H1 (cell line): ENCODE results near the gene PPIA. TPM values are rescaled to one million over a fixed set of nuclear protein-coding genes. Genes with fewer than 3 reads are reported as not detected.

Experiments used
- CTCF ChIA-PET: fragments of 300-600 bp; sonication (Branson Sonifier 250); formaldehyde crosslinking; loops from one replicate; lab custom pipeline; 2021; ENCODE audit not compliant: partially characterized antibody; lab: Charles Lee
- POLR2A ChIA-PET: fragments of 300-600 bp; sonication (Branson Sonifier 250); formaldehyde crosslinking; loops from one replicate; lab custom pipeline; 2021; ENCODE audit warnings: inconsistent platforms; ENCODE audit not compliant: partially characterized antibody; lab: Charles Lee
- DNase-seq, 2 experiments: peaks; one replicate each; pipeline versions ENCODE4 v3.0.0 to v3.0.0-alpha.2; 2010 to 2022; ENCODE audit warnings: low spot score in 2 of 2, low read depth in 1 of 2, mixed read lengths in 1 of 2
- FAIRE-seq: peaks from 2 replicates; lab custom pipeline; 2011; peaks lifted over from hg19 to GRCh38; lab: Jason Lieb, UNC
- H2AFZ ChIP-seq: 2 replicates; pipeline ENCODE4 v1.8.1; 2012; ENCODE audit warnings: low read length, inconsistent platforms
- H2AK5ac ChIP-seq: 2 replicates; pipeline ENCODE4 v1.6.1; 2013; ENCODE audit warnings: low read depth, low read length
- H2BK120ac ChIP-seq: replicated peaks from 2 replicates; pipeline ENCODE3; 2013; ENCODE audit warnings: low read depth, low read length, inconsistent platforms
- H2BK12ac ChIP-seq: 2 replicates; pipeline ENCODE4 v1.6.1; 2013; ENCODE audit warnings: low read depth, low read length
- H2BK15ac ChIP-seq: 2 replicates; pipeline ENCODE4 v1.6.1; 2013; ENCODE audit warnings: low read length
- H2BK20ac ChIP-seq: 2 replicates; pipeline ENCODE4 v1.6.1; 2013; ENCODE audit warnings: low read length
- H2BK5ac ChIP-seq: 2 replicates; pipeline ENCODE4 v1.6.1; 2013; ENCODE audit warnings: low read depth, low read length
- H3K14ac ChIP-seq: 2 replicates; pipeline ENCODE4 v1.6.1; 2013; ENCODE audit warnings: inconsistent platforms; ENCODE audit not compliant: insufficient read length
- H3K18ac ChIP-seq: 2 replicates; pipeline ENCODE4 v1.6.1; 2013; ENCODE audit warnings: low read length; ENCODE audit errors: extremely low read depth
- H3K23ac ChIP-seq: 2 replicates; pipeline ENCODE4 v1.6.1; 2013; ENCODE audit warnings: inconsistent platforms; ENCODE audit not compliant: insufficient read length
- H3K23me2 ChIP-seq: 2 replicates; pipeline ENCODE4 v1.6.1; 2013; ENCODE audit warnings: low read depth, low read length
- H3K27ac ChIP-seq: 2 replicates; pipeline ENCODE4 v1.6.1; 2011; ENCODE audit warnings: low read depth, low read length, inconsistent platforms
- H3K27me3 ChIP-seq, 4 experiments: replicated peaks in 1 of 4; 1 replicate in 1 of 4; 2 replicates in 3 of 4; pipeline versions ENCODE4 v1.6.1 to v1.8.1; 2011 to 2013; ENCODE audit warnings: low read length in 3 of 4, mild to moderate bottlenecking in 3 of 4, inconsistent platforms in 2 of 4, mixed read lengths in 2 of 4, moderate library complexity in 1 of 4; ENCODE audit not compliant: control insufficient read depth in 3 of 4, insufficient read depth in 3 of 4; ENCODE audit errors: extremely low read depth in 1 of 4
- H3K36me3 ChIP-seq, 4 experiments: 2 replicates each; pipeline versions ENCODE4 v1.6.1 to v1.8.1; 2011 to 2013; ENCODE audit warnings: mild to moderate bottlenecking in 4 of 4, low read length in 3 of 4, moderate library complexity in 2 of 4, control low read depth in 1 of 4, inconsistent platforms in 1 of 4; ENCODE audit not compliant: insufficient read depth in 4 of 4, control insufficient read depth in 2 of 4
- H3K4ac ChIP-seq: replicated peaks from 2 replicates; pipeline ENCODE3; 2013; ENCODE audit warnings: low read length, low read depth, mixed read lengths, inconsistent platforms; ENCODE audit not compliant: insufficient read length
- H3K4me1 ChIP-seq, 4 experiments: replicated peaks in 1 of 4; 1 replicate in 1 of 4; 2 replicates in 3 of 4; pipeline versions ENCODE4 v1.6.1 to v1.8.1; 2011 to 2013; ENCODE audit warnings: low read length in 3 of 4, inconsistent platforms in 2 of 4, mixed read lengths in 1 of 4; ENCODE audit not compliant: insufficient read depth in 4 of 4, control insufficient read depth in 3 of 4
- H3K4me2 ChIP-seq, 2 experiments: 2 replicates each; pipeline versions ENCODE4 v1.6.1 to v1.8.1; 2011 to 2013; ENCODE audit warnings: low read depth in 2 of 2, low read length in 2 of 2, control low read depth in 1 of 2, inconsistent platforms in 1 of 2, mild to moderate bottlenecking in 1 of 2; ENCODE audit not compliant: insufficient read depth in 1 of 2
- H3K4me3 ChIP-seq, 4 experiments: fragments of 200-600, 300-600 bp in 1 of 4; sonication (generic), shearing (Covaris generic), sonication (Bioruptor Twin) in 1 of 4; 2 replicates each; pipeline versions ENCODE4 v1.5.1 to v1.8.1; 2011 to 2016; ENCODE audit warnings: low read length in 4 of 4, low read depth in 3 of 4, control low read depth in 2 of 4, inconsistent platforms in 2 of 4, mild to moderate bottlenecking in 2 of 4, mixed read lengths in 1 of 4, moderate library complexity in 1 of 4; ENCODE audit not compliant: insufficient read depth in 2 of 4; ENCODE audit errors: extremely low read depth in 1 of 4
- H3K56ac ChIP-seq: replicated peaks from 2 replicates; pipeline ENCODE3; 2013; ENCODE audit warnings: low read depth, mild to moderate bottlenecking, mixed read lengths, low read length, inconsistent platforms; ENCODE audit not compliant: insufficient read length
- H3K79me1 ChIP-seq: 2 replicates; pipeline ENCODE4 v1.6.1; 2013; ENCODE audit warnings: low read depth, low read length, control low read depth
- H3K79me2 ChIP-seq, 2 experiments: 2 replicates each; pipeline versions ENCODE4 v1.6.1 to v1.8.1; 2012 to 2013; ENCODE audit warnings: low read length in 2 of 2, mild to moderate bottlenecking in 2 of 2, inconsistent platforms in 1 of 2; ENCODE audit not compliant: insufficient read depth in 2 of 2, control insufficient read depth in 1 of 2
- H3K9ac ChIP-seq, 4 experiments: replicated peaks in 1 of 4; 1 replicate in 1 of 4; 2 replicates in 3 of 4; pipeline versions ENCODE4 v1.6.1 to v1.8.1; 2011 to 2013; ENCODE audit warnings: low read depth in 3 of 4, low read length in 3 of 4, control low read depth in 2 of 4, mild to moderate bottlenecking in 2 of 4, moderate library complexity in 2 of 4, inconsistent platforms in 1 of 4; ENCODE audit errors: extremely low read depth in 1 of 4
- H3K9me3 ChIP-seq, 2 experiments: 2 replicates each; pipeline versions ENCODE4 v1.6.1 to v1.8.1; 2012 to 2013; ENCODE audit warnings: mild to moderate bottlenecking in 2 of 2, moderate library complexity in 2 of 2, control low read depth in 1 of 2, inconsistent platforms in 1 of 2, low read depth in 1 of 2, low read length in 1 of 2, mixed read lengths in 1 of 2; ENCODE audit not compliant: insufficient read depth in 2 of 2
- H4K20me1 ChIP-seq, 2 experiments: replicated peaks in 1 of 2; 2 replicates each; pipeline versions ENCODE3 to v1.8.1; 2011 to 2013; ENCODE audit warnings: inconsistent platforms in 2 of 2, low read length in 2 of 2, mild to moderate bottlenecking in 1 of 2; ENCODE audit not compliant: insufficient read depth in 2 of 2, control insufficient read depth in 1 of 2
- H4K5ac ChIP-seq: 2 replicates; pipeline ENCODE4 v1.6.1; 2013; ENCODE audit warnings: low read length, low read depth, mixed read lengths, inconsistent platforms; ENCODE audit not compliant: insufficient read length
- H4K8ac ChIP-seq: 2 replicates; pipeline ENCODE4 v1.8.0; 2013; ENCODE audit warnings: mild to moderate bottlenecking, moderate library complexity, low read length, inconsistent platforms; ENCODE audit not compliant: insufficient read depth; ENCODE audit errors: extremely low read depth
- H4K91ac ChIP-seq: replicated peaks from 2 replicates; pipeline ENCODE3; 2013; ENCODE audit warnings: low read length, mixed read lengths, inconsistent platforms; ENCODE audit not compliant: insufficient read length
- JUN ChIP-seq: IDR thresholded peaks from 2 replicates; pipeline ENCODE4 v1.6.1; 2011; ENCODE audit warnings: low read depth, mild to moderate bottlenecking, improper control_type of control experiment, low read length
- WGBS, 2 experiments: shearing (Covaris generic) in 1 of 2; methylation state at CpG; one replicate each; pipeline versions ENCODE4 v1.1.6 to v1.1.7; 2013 to 2015; ENCODE audit warnings: low lambda C conversion rate in 2 of 2, mixed read lengths in 2 of 2, inconsistent platforms in 1 of 2, low coverage in 1 of 2, missing lambda C conversion rate in 1 of 2; ENCODE audit not compliant: insufficient replicate concordance in 2 of 2, insufficient coverage in 1 of 2, insufficient read length in 1 of 2; ENCODE audit errors: extremely low coverage in 1 of 2, missing lambda C conversion rate in 1 of 2; 5-methylcytosine and 5-hydroxymethylcytosine counted together
- polyA plus RNA-seq, 7 experiments: library from polyadenylated mRNA; depleted of rRNA in 3 of 7; stranded (reverse) in 5 of 7; unstranded in 2 of 7; fragments of >200 nt in 5 of 7; fragments of 200-250 nt in 2 of 7; gene quantifications; 1 replicate in 5 of 7; 2 replicates in 1 of 7; 4 replicates in 1 of 7; pipeline versions ENCODE4 v1.2.1 to v1.2.3, GENCODE V29; 2011 to 2013; ENCODE audit warnings: missing spikeins in 2 of 7, mixed read lengths in 2 of 7
- total RNA-seq: library from RNA; stranded (reverse); fragmentation: NEBNext Ultra II Directional; extraction: Animal tissue kit (Norgen Biotek cat#: 25700); gene quantifications from 2 replicates; pipeline ENCODE4 v1.2.1, GENCODE V29; 2021
- TF ChIP-seq, protein P1 (sequence below), 3 experiments: IDR thresholded peaks; 1 replicate in 2 of 3; 2 replicates in 1 of 3; pipeline versions ENCODE4 v1.5.1 to v1.6.1; 2011; ENCODE audit warnings: low read length in 3 of 3, mild to moderate bottlenecking in 3 of 3, inconsistent platforms in 2 of 3, low read depth in 1 of 3, moderate library complexity in 1 of 3; ENCODE audit not compliant: insufficient read depth in 1 of 3; ENCODE audit errors: control extremely low read depth in 1 of 3

PPIA gene
- total and polyA plus RNA-seq, 2 of the 8 experiments (the other 6 are each of a cell fraction or from before 2014, with no cell fraction given), result 2,865 to 5,394 TPM

DNA sequence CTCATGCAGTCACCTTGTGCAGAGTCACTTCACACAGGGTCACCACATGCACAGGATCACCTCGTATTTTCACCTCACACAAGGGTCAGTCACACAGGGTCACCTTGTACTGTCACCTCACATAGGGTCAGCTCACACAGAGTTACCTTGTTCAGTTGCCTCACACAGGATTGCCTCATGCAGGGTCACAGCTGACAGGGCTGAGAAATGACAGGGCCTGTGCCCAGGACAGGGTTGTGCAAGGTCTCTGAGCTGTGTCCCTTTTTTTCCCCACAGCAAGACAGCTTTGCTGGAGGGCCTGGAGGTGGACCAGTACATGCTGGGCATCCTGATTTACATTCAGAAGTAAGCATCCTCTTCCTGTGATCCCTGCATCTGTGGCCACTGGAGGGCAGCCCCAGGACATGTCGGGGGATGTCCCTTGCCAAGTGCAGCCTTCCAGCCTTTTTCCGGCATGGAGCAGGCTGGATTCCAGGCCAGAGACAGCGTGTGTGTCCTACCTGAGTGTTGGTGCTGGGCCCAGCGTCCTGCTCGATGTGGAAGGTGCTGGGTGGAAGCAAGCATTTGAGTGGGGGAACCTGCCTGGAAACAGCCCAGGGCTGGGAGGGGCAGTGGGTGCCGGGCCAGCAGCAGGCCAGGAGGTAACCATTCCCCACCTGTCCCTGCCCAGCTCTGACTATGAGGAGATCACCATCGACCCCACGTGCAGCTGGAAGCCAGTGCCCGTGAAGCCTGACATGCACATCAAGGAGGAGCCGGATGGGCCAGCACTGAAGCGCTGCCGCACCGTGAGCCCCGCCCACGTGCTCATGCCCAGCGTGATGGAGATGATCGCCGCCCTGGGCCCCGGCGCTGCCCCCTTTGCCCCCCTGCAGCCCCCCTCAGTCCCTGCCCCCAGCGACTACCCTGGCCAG is 31.6 kb upstream of the PPIA start:
- Histone ChIP-seq H3K27me3 (no peaks in the 10 kb centered on the region), H3K18ac (no peak overlapping the region), H4K91ac (no peak overlapping the region), H2BK12ac (no peak overlapping the region), H3K9ac (no peak overlapping the region), H3K4ac (no peak overlapping the region), H2BK20ac (no peak overlapping the region), H3K27ac (no peak overlapping the region), H3K23me2 (no peaks in the 10 kb centered on the region), H3K23ac (no peak overlapping the region), H3K56ac (no peak overlapping the region), H3K4me1 (peaks cover 0 to 4% (median 0%) of the 10 kb centered on the region in 4 experiments; a peak in 1 of 7 replicates), H2AFZ (no peak overlapping the region), H2BK15ac (no peak overlapping the region), H2AK5ac (no peak overlapping the region), H3K79me2 (no peaks in the 10 kb centered on the region), H2BK5ac (no peak overlapping the region; the same call in 1 of the 2 replicates), H3K9me3 (no peaks in the 10 kb centered on the region), H4K8ac (no peak overlapping the region; the same call in 1 of the 2 replicates), H2BK120ac (no peak overlapping the region), H4K20me1 (peaks cover 2 to 12% of the 10 kb centered on the region in 2 experiments), H3K14ac (no peak overlapping the region), H3K4me3 (no peak overlapping the region), H3K79me1 (peaks cover 3% of the 10 kb centered on the region), H3K36me3 (peaks cover 19 to 78% (median 42%) of the 10 kb centered on the region in 4 experiments), H4K5ac (no peak overlapping the region), H3K4me2 (no peak overlapping the region)
- FAIRE-seq, result no peak
- no peak for TF ChIP-seq JUN
- TF ChIP-seq, protein P1, sequence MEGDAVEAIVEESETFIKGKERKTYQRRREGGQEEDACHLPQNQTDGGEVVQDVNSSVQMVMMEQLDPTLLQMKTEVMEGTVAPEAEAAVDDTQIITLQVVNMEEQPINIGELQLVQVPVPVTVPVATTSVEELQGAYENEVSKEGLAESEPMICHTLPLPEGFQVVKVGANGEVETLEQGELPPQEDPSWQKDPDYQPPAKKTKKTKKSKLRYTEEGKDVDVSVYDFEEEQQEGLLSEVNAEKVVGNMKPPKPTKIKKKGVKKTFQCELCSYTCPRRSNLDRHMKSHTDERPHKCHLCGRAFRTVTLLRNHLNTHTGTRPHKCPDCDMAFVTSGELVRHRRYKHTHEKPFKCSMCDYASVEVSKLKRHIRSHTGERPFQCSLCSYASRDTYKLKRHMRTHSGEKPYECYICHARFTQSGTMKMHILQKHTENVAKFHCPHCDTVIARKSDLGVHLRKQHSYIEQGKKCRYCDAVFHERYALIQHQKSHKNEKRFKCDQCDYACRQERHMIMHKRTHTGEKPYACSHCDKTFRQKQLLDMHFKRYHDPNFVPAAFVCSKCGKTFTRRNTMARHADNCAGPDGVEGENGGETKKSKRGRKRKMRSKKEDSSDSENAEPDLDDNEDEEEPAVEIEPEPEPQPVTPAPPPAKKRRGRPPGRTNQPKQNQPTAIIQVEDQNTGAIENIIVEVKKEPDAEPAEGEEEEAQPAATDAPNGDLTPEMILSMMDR (IDR thresholded peaks at IDR 0.05; ENCODE audit: control extremely low read depth in 1 of 3, insufficient read depth in 1 of 3, low read depth in 1 of 3, low read length in 3 of 3), result peak in 1 of 3 experiments; percentile 24; a peak in 1 of 4 replicates
- POLR2A ChIA-PET, result interaction anchor here (1.0 to 1.4 kb wide), 3 partner anchors 32 to 220 kb away, joined by 3 to 4 read pairs (median 3); no protein-coding TSS in a partner anchor
- CTCF ChIA-PET, result interaction anchor here (0.8 to 1.4 kb wide), 6 partner anchors 9 to 208 kb away, joined by 3 to 6 read pairs (median 3); no protein-coding TSS in a partner anchor
- DNase-seq, result no peak
- WGBS, 2 experiments, result 93% methylated on average over 19 of the region's 22 CpGs; no CpG with 5 or more reads in 1 of the 2 experiments
